OCI-LY1 (cell line): ENCODE data around the gene ZFP90.

Experiments
- EZH2 ChIP-seq: fragments of 200-600 bp; sonication (generic), shearing (Covaris generic); IDR thresholded peaks from 2 replicates; pipeline ENCODE4 v1.8.0; 2017; ENCODE audit warnings: borderline replicate concordance, mixed run types, mild to moderate bottlenecking, antibody characterized with exemption, low read length, moderate library complexity, mixed read lengths
- TF ChIP-seq, protein P1 (sequence below): fragments of 200-600 bp; sonication (generic), shearing (Covaris generic); IDR thresholded peaks from 2 replicates; pipeline ENCODE4 v1.5.1; 2017; ENCODE audit warnings: mild to moderate bottlenecking, antibody characterized with exemption, low read length, moderate library complexity, mixed read lengths

DNA sequence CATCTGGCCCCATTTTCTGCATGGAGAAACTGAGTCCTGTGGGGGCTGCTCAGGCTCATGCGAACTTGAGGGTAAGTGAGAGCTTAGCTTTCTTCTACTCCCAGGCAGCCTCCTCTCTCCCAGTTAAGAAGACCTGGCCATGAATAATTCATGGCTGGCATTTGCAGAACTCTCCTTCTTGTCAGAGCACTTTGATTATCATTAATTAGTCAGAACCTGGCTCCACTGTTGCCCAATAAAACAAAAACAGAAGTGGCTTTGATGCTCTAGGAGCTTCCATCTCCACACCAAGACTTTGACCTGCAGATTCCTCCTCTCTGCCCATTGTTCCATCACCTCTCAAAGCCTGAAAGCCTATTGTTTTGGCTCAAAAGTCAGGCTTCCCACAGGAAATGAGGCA is 60.5 kb downstream of the ZFP90 start:
- TF ChIP-seq, protein P1, sequence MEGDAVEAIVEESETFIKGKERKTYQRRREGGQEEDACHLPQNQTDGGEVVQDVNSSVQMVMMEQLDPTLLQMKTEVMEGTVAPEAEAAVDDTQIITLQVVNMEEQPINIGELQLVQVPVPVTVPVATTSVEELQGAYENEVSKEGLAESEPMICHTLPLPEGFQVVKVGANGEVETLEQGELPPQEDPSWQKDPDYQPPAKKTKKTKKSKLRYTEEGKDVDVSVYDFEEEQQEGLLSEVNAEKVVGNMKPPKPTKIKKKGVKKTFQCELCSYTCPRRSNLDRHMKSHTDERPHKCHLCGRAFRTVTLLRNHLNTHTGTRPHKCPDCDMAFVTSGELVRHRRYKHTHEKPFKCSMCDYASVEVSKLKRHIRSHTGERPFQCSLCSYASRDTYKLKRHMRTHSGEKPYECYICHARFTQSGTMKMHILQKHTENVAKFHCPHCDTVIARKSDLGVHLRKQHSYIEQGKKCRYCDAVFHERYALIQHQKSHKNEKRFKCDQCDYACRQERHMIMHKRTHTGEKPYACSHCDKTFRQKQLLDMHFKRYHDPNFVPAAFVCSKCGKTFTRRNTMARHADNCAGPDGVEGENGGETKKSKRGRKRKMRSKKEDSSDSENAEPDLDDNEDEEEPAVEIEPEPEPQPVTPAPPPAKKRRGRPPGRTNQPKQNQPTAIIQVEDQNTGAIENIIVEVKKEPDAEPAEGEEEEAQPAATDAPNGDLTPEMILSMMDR, result no peak
- no peak for TF ChIP-seq EZH2
